Activated CD4-positive, alpha-beta T cell treated with anti-CD3 and anti-CD28 coated beads for 48 hours (primary cell): ENCODE data around the gene NPL.
A peak's percentile ranks its signal among the peaks of the same experiment; 100 is the strongest.

Source experiments
- DNase-seq: peaks from one replicate; pipeline ENCODE4 v3.0.0-alpha.2; 2020

NPL gene

GRCh38 chr1:182875889-182876288 lies 86.3 kb downstream of the NPL start:
- no peak for DNase-seq

- DNase-seq = no peak
Observed at GRCh38 chr1:182877331-182877730, 87.8 kb downstream of the NPL start.

- peak; percentile 54 for DNase-seq
Observed at GRCh38 chr1:182877842-182878241, 88.3 kb downstream of the NPL start.
